ENCODE data around the gene CDC14A. TPM values are rescaled to one million over a fixed set of nuclear protein-coding genes. Genes with fewer than 3 reads are reported as not detected.
"Not testable (repeated sequence)": the region's sequence is repeated elsewhere in the genome, so short reads cannot be mapped to it uniquely, and the experiment has no call there.

The CDC14A gene
- total RNA-seq = 2.2 TPM

GRCh38 chr1:100352267-100353070 lies at the start of gene CDC14A:
Gene CDC14A, plus strand, starts transcription at chr1:100352506. Its CDS starts 449 bp downstream, at chr1:100352955.
- peak; percentile 91 for DNase-seq (ENCODE audit: low spot score)
- peak; percentile 80 for ATAC-seq

- no peak for DNase-seq (ENCODE audit: low spot score)
- no peak for ATAC-seq
Observed at GRCh38 chr1:100302739-100303138, 49.6 kb upstream of the CDC14A start.

- no peak for DNase-seq (ENCODE audit: low spot score)
- no peak for ATAC-seq
Observed at GRCh38 chr1:100304227-100304626, 48.1 kb upstream of the CDC14A start.

GRCh38 chr1:100304921-100305320 lies 47.4 kb upstream of the CDC14A start:
- ATAC-seq (no peak), DNase-seq (ENCODE audit: low spot score) (no peak)

GRCh38 chr1:100305954-100306353 lies 46.4 kb upstream of the CDC14A start:
- ATAC-seq (no peak), DNase-seq (ENCODE audit: low spot score) (no peak)

- ATAC-seq = no peak
- DNase-seq (ENCODE audit: low spot score) = no peak
Observed at GRCh38 chr1:100306735-100307313, 45.5 kb upstream of the CDC14A start.

GRCh38 chr1:100308777-100309176 lies 43.5 kb upstream of the CDC14A start:
- ATAC-seq (no peak), DNase-seq (ENCODE audit: low spot score) (no peak)

GRCh38 chr1:100309863-100310262 lies 42.4 kb upstream of the CDC14A start:
- DNase-seq (ENCODE audit: low spot score) (no peak), ATAC-seq (no peak)

- no peak for ATAC-seq
- DNase-seq (ENCODE audit: low spot score) = no peak
Observed at GRCh38 chr1:100313382-100313781, 38.9 kb upstream of the CDC14A start.

- ATAC-seq (no peak), DNase-seq (ENCODE audit: low spot score) (no peak)
Observed at GRCh38 chr1:100316622-100317021, 35.7 kb upstream of the CDC14A start.

- ATAC-seq (no peak), DNase-seq (ENCODE audit: low spot score) (no peak)
Observed at GRCh38 chr1:100320311-100321099, 31.8 kb upstream of the CDC14A start.

- DNase-seq (ENCODE audit: low spot score) (no peak), ATAC-seq (no peak)
Observed at GRCh38 chr1:100321100-100321493, 31.2 kb upstream of the CDC14A start.

GRCh38 chr1:100321506-100321905 lies 30.8 kb upstream of the CDC14A start:
- ATAC-seq (no peak), DNase-seq (ENCODE audit: low spot score) (no peak)

GRCh38 chr1:100322436-100323211 lies 29.7 kb upstream of the CDC14A start:
- peak; percentile 65 for ATAC-seq
- DNase-seq (ENCODE audit: low spot score) = no peak

GRCh38 chr1:100323419-100324106 lies 28.7 kb upstream of the CDC14A start:
- DNase-seq (ENCODE audit: low spot score) (peak; percentile 51), ATAC-seq (peak; percentile 92)

- ATAC-seq (no peak), DNase-seq (ENCODE audit: low spot score) (no peak)
Observed at GRCh38 chr1:100325415-100326324, 26.6 kb upstream of the CDC14A start.

- not testable (repeated sequence) for ATAC-seq; DNase-seq (ENCODE audit: low spot score)
Observed at GRCh38 chr1:100326325-100326670, 26.0 kb upstream of the CDC14A start.

- no peak for DNase-seq (ENCODE audit: low spot score)
- ATAC-seq = no peak
Observed at GRCh38 chr1:100328133-100328532, 24.2 kb upstream of the CDC14A start.

- not testable (repeated sequence) for ATAC-seq
Observed at GRCh38 chr1:100331146-100331545, 21.2 kb upstream of the CDC14A start.

More at GRCh38 chr1:100331146-100331545, 21.2 kb upstream of the CDC14A start:
- not testable (repeated sequence) for DNase-seq (ENCODE audit: low spot score)
